GM12891 (cell line): ENCODE data around the gene TIAL1.

Experiments
- POLR2A ChIP-seq: IDR thresholded peaks from 2 replicates; pipeline ENCODE4 v1.6.1; 2011; ENCODE audit warnings: low read depth, low read length, control low read depth
- POLR2AphosphoS5 ChIP-seq: IDR thresholded peaks from 2 replicates; pipeline ENCODE4 v1.6.1; 2011; ENCODE audit warnings: low read depth, low read length, control low read depth
- SPI1 ChIP-seq: IDR thresholded peaks from 2 replicates; pipeline ENCODE4 v1.6.1; 2011; ENCODE audit warnings: low read depth, low read length, control low read depth

GRCh38 chr10:119526149-119526548 lies 70.6 kb downstream of the TIAL1 start:
- TF ChIP-seq POLR2AphosphoS5 (no peak), POLR2A (no peak), SPI1 (no peak)
